ENCODE data around the gene SHMT2. TPM values are rescaled to one million over a fixed set of nuclear protein-coding genes. Genes with fewer than 3 reads are reported as not detected.

Gene SHMT2
- total RNA-seq, 1 donor from 2014 or later = 26.8 TPM

DNA sequence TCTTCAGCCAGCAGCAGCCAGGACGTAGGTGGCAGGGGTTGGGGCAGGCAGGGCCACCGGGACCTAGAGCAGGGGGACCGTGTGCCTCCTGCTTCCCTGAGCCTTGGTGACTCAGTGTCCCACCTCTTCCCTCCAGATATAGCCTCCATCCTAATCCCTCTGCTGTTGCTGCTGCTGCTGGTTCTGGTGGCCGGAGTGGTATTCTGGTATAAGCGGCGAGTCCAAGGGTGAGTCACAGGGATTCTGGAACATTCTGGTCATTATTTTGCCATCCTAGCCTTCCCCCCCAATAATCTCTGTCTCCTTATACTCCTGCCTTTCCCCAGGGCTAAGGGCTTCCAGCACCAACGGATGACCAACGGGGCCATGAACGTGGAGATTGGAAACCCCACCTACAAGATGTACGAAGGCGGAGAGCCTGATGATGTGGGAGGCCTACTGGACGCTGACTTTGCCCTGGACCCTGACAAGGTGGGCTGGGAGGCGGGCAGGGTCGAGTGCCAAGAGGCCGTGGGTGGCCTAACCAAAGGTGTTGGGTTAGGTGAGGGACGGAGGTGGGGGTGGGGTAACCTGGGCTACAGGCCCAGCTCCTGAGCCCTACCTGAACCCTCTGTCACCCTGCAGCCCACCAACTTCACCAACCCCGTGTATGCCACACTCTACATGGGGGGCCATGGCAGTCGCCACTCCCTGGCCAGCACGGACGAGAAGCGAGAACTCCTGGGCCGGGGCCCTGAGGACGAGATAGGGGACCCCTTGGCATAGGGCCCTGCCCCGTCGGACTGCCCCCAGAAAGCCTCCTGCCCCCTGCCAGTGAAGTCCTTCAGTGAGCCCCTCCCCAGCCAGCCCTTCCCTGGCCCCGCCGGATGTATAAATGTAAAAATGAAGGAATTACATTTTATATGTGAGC is 17.5 kb upstream of the SHMT2 start:
- DNase-seq (no peak), ATAC-seq (ENCODE audit: poor library complexity) (no peak)
- intact Hi-C loops (cut with DNase I) = loop anchor here (2.0 kb wide), 1 partner anchor 31 kb away; no protein-coding TSS in a partner anchor

DNA sequence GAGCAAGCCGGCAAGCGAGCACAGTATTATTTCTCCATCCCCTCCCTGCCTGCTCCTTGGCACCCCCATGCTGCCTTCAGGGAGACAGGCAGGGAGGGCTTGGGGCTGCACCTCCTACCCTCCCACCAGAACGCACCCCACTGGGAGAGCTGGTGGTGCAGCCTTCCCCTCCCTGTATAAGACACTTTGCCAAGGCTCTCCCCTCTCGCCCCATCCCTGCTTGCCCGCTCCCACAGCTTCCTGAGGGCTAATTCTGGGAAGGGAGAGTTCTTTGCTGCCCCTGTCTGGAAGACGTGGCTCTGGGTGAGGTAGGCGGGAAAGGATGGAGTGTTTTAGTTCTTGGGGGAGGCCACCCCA is 16.8 kb upstream of the SHMT2 start:
- DNase-seq (no peak), ATAC-seq (ENCODE audit: poor library complexity) (no peak)
- intact Hi-C loops (cut with DNase I) = loop anchor here (2.0 kb wide), 1 partner anchor 30 kb away; no protein-coding TSS in a partner anchor

GRCh38 chr12:57213058-57213715 is 16.3 kb upstream of the SHMT2 start:
- intact Hi-C loops (cut with DNase I) = loop anchor here (2.0 kb wide), 1 partner anchor 30 kb away; no protein-coding TSS in a partner anchor
- ATAC-seq (ENCODE audit: poor library complexity) (peak; percentile 83), DNase-seq (peak; percentile 92)

DNA sequence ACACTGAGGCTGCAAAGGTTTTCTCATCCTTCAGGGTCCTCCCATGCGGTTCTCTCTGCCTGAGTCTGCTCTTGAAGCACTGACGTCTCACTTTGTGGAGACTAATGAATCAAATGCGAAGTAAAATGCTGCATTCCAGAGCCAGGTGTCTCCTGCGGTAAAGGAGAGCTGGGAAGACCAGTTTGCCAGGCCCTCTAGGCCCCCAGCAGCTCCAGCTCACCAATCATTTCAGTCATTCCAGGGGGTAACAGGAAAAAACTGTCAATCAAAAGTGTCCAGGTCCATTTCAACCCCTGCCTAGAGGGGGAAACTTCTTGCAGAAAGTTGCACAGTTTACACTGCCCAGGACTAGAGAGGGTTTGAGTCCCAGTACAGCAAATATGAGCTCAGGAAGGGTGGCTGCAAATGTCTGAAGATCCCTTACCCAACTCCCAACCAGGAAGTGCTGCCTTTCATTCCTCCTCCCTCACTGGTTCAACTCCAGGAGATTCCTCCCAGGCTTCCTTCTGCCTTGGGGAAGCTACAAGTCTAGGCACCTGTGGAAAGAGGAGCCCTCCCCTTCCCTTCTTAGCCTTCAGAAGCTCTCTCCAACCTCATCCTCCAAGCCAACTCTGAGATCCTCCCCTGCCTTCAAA is 15.6 kb upstream of the SHMT2 start:
- DNase-seq (no peak), ATAC-seq (ENCODE audit: poor library complexity) (no peak)

DNA sequence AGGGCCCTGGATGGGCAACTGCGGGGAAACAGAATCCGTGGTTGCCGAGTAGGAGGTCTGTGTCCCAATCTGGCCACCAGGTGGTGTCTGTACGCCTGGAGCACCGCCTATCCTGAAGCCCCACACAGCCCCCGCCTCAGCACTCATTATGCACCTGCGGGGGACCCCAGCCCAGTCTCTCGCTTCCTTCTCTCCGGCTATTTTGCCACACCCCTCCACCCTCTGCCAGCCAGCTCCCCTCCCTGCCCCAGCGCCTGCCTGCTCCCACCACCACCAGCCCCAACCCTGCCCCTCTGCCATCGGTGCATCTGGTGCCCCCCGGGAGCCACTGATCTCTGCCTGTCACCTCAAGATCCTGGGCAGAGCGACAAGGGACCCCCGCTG is 15.1 kb upstream of the SHMT2 start:
- intact Hi-C loops (cut with DNase I) = no loop called here
- peak; percentile 76 for DNase-seq

More for the DNA sequence above, 15.6 kb upstream of the SHMT2 start:
- intact Hi-C loops (cut with DNase I) = loop anchor here (2.0 kb wide), 1 partner anchor 29 kb away; no protein-coding TSS in a partner anchor

GRCh38 chr12:57215065-57215464 is 14.4 kb upstream of the SHMT2 start:
- intact Hi-C loops (cut with DNase I) = no loop called here
- ATAC-seq (ENCODE audit: poor library complexity) = no peak
- no peak for DNase-seq

More for the DNA sequence above, 15.1 kb upstream of the SHMT2 start:
- peak; percentile 71 for ATAC-seq (ENCODE audit: poor library complexity)

DNA sequence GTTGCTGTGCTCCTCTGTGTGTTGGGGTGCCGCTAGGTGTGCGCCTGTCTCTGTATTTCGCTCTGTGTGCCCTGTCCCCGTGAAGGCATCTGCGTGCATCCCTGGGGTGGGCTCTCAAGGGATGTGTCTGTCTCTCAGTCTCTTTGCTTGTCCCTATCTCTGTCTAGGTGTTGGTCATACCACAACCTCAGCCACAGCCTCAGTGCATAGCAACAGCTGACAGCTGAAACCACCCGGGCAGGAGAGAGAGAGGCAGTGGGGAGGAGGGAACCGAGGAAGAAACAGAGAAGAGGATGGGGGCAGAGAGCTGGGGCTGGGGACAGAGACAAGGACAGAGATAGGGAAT is 13.9 kb upstream of the SHMT2 start:
- ATAC-seq (ENCODE audit: poor library complexity) = no peak
- intact Hi-C loops (cut with DNase I) = no loop called here
- DNase-seq = no peak

DNA sequence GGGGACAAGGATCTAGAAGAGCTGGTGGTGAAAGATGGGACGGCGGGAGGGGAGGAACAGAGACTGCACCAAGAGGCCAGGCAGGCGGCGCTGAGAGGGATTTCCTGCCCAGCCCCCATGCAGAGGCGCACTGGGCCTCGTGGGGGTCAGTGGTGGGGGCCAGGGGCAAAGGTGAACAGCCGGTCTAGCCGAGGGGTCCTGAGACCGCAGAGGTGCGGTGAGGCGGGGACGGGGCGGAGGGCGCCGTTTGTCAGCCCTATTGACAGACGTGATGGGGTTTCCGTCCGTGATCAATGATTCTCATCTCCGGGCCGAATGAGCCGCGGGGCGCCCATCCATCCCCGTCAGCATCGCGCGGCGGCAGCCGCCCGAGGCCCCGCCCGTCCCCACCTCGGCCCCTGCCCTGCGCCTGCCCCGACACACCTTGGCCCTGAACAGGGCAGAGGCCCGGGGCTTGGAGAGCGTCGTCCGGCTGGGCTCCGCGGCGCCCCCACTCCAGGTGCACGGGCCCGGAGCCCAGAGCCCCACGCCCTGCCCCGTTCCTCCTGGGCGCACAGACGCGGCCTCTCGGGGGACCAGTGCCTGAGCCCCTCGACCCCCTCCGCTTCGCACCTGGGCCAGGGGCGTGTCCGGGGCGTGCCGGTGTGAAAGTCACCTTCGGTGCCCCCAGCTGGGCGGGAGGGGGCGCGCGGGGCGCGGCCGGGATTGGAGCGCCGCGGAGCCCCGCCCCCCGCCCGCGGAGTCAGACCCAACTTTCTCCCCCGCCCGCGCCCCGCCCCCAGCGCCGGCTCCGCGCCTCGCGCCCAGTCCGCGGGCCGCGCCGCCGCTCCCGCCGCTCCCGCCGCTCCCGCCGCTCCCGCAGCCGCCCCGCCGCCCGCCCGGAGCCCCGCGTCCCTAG is 13.2 kb upstream of the SHMT2 start, which contains the start of gene NXPH4:
Gene NXPH4, plus strand, starts transcription at position 781 of the 898 bp plus-strand sequence. CDS start 176 bp downstream, outside the sequence.
- ATAC-seq (ENCODE audit: poor library complexity) (no peak), DNase-seq (no peak)
- intact Hi-C loops (cut with DNase I) = no loop called here

DNA sequence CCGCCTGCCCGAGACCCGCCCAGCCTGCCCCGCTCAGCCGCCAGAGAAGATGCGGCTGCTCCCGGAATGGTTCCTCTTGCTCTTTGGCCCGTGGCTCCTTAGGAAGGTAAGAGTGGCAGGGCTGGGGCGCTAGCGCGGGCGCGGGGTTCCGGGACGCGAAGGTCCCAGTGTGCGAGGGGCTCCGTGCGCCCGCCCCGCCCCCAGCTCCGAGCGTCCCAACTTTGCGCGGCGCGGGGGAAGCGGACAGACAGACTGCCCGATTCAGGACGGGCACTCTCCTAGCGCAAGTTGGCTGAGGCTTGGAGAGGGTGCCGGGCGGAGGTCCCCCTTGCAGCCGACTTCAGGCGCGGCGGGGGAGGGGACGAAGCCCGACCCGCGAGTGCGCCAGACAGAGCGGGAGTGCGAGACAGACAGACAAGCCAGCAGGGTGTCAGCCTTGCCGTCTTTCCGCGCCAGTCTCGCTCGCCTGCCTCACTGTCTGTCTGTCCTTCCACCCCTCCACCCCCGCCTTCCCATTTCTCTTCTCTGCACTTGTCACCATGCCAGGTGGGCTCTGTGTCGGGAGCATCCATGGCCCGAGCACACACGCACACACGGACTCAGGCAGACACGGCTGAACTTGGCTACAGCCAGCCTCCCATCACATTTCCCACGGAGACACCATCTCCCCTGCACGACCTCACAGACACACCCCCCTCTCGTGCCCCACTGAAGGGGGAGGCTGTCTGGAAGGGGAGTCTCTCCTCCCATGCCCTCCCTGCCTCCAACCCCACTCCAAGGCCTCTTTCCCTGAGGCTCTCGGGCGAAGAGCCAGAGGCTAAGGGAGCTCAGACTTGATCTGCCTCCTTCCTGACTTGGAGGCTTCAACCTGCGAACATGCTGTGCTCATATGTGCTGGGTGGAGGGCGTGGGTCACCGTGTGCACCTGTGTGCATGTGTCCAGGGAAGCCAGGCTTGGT is 12.3 kb upstream of the SHMT2 start:
- DNase-seq (no peak), ATAC-seq (ENCODE audit: poor library complexity) (no peak)
- intact Hi-C loops (cut with DNase I) = no loop called here

GRCh38 chr12:57218030-57218853 is 11.3 kb upstream of the SHMT2 start:
- ATAC-seq (ENCODE audit: poor library complexity) (no peak), DNase-seq (no peak)
- intact Hi-C loops (cut with DNase I) = no loop called here

DNA sequence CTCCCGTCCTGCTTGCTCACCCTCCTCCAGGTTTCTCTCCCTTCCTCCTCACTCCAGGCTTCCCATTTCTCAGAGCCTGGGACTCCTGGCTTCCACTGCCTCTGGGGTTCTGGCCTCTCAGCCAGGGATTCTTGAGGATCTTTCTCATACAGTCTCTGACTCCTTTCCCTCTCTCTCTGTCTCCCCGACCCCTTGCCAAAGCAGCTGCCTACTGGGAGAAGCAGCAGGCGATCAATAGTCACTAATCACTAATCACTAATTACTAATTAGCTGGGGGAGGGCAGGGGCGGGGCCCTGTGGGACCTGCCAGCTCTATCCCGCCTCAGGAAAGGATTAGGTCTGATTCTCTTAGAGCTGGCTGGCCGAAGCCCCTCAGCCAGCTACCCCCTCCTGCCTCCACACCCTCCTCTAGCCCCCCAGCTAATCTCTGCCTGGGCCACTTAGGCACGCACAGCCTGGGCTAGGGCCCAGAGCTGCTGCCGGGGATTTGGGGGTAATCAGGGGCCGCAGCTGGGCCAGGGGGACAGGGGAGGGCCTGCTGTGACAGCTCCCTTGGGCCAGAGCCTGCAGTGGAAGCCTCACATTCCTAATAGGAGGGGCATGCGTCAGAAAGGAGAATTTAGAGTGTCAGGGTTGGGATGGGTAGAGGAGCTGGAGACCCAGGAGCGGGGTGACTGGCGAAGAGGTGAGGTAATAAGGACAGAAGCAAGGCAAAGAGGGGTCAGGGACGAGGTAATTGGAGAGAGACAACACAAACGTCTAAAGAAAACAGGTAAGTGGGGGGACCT is 10.1 kb upstream of the SHMT2 start:
- no peak for ATAC-seq (ENCODE audit: poor library complexity)
- no peak for DNase-seq

GRCh38 chr12:57219993-57220754 is 9.3 kb upstream of the SHMT2 start:
- ATAC-seq (ENCODE audit: poor library complexity) = no peak
- no peak for DNase-seq
- intact Hi-C loops (cut with DNase I) = no loop called here

More for the DNA sequence above, 10.1 kb upstream of the SHMT2 start:
- intact Hi-C loops (cut with DNase I) = no loop called here

DNA sequence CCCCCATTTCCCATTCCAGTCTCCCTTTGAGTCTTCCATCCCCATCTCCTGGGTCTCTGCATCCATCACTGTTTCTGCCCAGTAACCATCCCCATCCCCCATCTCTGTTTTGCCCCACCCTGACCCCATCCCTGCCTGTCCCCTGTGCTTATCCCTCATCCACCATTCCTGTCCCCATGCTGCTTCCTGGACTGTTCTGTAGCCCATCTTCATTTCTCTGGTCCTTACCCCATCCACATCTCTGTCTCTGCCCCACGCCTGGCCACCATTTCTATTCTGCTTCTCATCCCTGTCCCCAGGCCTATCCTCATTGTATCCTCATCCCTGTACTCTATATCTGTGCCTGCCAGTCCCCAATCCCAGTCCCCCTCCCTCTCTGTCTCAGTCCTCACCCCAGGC is 8.7 kb upstream of the SHMT2 start:
- ATAC-seq (ENCODE audit: poor library complexity) = no peak
- intact Hi-C loops (cut with DNase I) = no loop called here
- DNase-seq = no peak

DNA sequence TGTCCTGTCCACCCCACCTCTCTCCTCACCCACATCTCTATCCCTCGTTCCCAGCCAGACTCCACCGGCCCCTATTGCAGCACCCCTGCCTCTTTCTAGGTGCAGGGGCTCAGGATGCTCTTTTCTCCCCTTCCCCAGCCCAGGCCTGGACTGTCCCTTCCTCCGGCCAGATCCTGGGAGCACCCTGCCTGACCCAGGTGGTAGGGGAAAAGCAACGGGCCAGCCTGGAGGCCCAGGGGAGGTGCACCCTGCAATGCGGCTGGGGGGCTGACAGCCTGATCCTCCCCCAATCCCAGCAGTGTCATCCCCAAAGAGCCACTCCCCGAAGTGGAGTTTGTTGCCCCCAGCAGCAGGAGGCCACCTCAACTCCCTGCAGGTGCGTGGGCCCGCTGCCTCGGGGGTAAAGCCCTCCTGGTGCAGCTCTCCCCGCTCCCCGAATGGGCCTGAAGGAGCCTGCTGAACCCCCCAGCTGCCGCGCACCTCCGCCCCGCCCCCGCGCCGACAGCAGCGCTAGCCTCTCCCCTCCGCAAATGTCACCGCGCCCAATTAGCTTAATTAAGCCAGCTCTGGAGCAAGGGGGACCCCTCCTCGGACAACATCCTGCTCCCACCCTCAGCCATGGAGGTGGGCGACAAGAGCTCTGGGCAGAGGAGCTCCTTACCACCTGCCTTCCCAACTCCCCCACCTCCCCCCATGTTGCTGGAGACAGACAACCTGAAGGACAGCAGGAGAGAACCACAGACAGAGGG is 8.2 kb upstream of the SHMT2 start:
- DNase-seq (no peak), ATAC-seq (ENCODE audit: poor library complexity) (no peak)
- intact Hi-C loops (cut with DNase I) = no loop called here
